GM21360 (cell line): ENCODE measurements around the gene PARP9.

ENCODE experiments used
- ATAC-seq: cut with Tn5 transposase; IDR thresholded peaks from one replicate; pipeline ENCODE4 v1.9.1; 2021; ENCODE audit warnings: mild to moderate bottlenecking, moderate library complexity; ENCODE audit not compliant: unreplicated experiment

PARP9 gene

GRCh38 chr3:122564155-122564912, at the start of gene PARP9, which contains the start of gene DTX3L:
Gene PARP9 (minus strand): TSS chr3:122564300. CDS start chr3:122559620, 4,680 bp downstream.
Gene DTX3L (plus strand): TSS chr3:122564338. CDS start chr3:122564427, 89 bp downstream.
- peak; percentile 65 for ATAC-seq

DNA sequence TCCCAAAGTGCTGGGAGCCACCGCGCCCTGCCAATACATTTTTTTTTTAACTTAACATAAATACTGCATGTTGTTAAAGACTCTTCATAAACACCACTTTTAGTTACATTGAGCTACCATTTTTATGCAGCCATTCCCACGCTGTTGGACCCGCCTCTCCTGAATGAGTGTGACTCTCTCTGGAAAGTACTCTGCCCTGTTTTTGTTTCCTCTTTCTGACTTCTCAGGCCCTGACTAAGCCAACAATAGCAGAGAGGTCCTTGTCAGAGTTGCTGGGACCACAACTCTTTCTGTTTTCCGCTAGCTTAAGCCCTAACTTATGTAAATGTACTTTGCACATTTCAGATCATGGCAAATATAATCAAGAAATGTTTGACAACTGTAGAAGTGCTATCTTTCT, 48.6 kb upstream of the PARP9 start:
- ATAC-seq = no peak

- ATAC-seq = peak; percentile 95
Observed at GRCh38 chr3:122609798-122610559, 45.9 kb upstream of the PARP9 start.

DNA sequence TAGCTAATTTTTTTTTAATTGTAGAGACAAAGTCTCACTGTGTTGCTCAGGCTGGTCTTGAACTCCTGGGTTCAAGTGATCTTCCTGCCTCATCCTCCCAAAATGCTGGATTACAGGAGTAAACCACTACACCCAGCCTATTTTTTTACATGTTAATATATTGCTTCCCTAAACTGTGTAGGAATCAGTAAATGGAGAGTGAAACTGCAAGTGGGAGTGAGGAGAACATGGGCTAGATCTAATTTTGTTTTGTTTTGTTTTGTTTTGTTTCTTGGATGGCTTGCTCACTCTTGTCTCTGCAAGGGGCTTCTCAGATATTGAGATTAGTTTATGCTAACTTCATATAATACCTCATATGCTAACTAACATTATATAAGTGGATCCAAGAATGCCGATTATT, 44.8 kb upstream of the PARP9 start:
- ATAC-seq = no peak

- ATAC-seq = no peak
Observed at GRCh38 chr3:122606330-122606729, 42.2 kb upstream of the PARP9 start.

- ATAC-seq = no peak
Observed at GRCh38 chr3:122603056-122603455, 39.0 kb upstream of the PARP9 start.

DNA sequence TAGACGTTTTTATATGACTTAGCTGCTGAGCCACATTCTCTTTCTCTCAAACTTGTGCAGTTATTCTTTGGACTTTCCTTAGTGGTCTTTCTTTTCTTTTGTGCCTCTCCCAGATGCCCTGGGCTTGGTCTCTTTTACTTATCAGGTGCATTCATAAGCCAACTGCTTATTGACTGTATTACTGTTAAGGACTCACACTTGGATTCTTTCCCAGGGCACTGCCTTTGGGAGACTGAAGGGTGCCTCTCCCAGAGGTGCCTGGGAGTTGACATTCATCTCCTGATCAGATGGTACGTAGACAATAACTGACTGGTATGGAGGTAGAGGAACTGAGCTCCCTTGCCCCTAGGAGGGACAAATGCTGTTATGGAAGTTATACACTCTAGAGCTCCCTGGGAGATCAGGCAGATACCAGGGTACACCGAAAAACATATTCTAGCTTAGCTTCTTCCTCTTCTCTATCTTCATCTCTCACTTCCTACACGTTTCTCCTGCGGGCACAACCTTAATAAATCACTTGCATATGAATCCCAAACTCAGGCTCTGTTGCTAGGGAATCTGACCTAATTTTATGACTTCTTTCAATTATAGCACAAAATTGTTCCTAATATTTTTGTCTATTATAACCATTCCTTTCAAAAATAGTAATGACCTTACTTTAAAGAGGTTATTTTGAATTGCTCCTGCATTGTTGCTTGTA, 38.1 kb upstream of the PARP9 start:
- ATAC-seq = no peak

DNA sequence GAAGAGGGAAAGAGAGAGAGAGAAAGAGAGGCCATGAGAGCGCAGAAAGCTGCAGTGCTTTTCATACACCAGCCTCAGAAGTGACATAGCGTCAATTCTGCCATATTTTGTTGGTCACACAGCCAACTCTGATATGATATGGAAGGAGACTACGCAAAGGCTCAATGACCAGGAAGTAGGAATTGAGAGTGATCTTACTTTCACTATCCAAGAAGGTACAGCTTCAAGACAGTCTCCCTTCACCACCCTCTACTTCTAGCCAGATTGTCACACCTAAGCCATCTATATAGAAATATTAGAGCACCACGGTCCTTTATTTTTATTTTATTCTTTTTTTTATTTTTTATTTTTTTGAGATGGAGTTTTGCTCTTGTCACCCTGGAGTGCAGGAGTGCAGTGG, 34.5 kb upstream of the PARP9 start:
- ATAC-seq = no peak

- no peak for ATAC-seq
Observed at GRCh38 chr3:122598151-122598550, 34.1 kb upstream of the PARP9 start.

GRCh38 chr3:122594025-122594424, 29.9 kb upstream of the PARP9 start:
- no peak for ATAC-seq

GRCh38 chr3:122590610-122591009, 26.5 kb upstream of the PARP9 start:
- no peak for ATAC-seq

- peak; percentile 69 for ATAC-seq
Observed at GRCh38 chr3:122589297-122589696, 25.2 kb upstream of the PARP9 start.

DNA sequence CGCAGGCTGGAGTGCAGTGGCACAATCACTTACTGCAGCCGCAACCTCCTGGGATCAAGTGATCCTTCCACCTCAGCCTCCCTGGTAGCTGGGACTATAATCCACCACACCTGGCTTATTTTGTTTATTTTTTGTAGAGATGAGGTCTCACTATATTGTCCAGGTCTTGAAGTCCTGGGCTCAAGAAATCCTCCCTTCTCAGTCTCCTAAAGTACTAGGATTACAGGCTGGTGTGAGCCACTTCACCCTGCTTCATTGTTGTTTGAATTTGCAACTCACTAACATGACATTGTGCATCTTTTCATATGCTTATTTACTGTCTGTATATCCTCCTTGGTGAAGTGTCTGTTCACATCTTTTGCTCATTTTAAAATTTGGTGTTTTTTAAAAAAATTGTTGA, 23.5 kb upstream of the PARP9 start:
- ATAC-seq = no peak

- ATAC-seq = no peak
Observed at GRCh38 chr3:122586773-122587485, 22.8 kb upstream of the PARP9 start.

DNA sequence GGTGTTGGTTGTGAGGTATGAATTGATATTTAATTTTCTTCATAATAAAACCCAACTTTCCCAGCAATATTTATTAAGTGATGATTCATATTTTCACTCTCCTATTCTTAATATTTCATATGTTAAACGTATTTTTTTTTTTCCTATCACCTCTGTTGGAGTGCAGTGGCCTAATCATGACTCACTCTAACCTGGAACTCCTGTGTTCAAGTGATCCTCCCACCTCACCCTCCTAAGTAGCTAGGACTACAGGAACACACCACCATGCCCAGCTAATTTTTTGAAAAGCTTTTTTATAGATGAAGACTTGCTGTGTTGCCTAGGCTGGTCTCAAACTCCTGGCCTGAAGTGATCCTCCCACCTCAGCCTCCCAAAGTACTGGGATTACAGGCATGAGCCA, 22.0 kb upstream of the PARP9 start:
- no peak for ATAC-seq

DNA sequence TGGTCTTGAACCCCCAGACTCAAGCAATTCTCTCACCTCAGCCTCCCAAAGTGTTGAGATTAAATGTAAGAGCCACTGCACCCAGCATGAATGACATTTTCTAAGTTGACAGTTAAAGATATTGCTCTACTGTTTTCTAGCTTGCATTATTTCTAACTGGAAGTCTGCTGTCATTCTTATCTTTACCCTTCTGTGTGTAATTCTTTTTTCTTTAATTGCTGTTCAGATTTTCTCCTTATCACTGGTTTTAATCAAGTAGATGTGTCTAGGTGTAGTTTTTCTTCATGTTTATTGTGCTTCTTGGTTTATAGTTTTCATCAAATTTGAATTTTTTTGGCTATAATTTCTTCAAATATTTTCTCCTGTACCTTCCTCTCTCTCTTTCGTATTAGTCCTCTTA, 18.3 kb upstream of the PARP9 start:
- no peak for ATAC-seq

DNA sequence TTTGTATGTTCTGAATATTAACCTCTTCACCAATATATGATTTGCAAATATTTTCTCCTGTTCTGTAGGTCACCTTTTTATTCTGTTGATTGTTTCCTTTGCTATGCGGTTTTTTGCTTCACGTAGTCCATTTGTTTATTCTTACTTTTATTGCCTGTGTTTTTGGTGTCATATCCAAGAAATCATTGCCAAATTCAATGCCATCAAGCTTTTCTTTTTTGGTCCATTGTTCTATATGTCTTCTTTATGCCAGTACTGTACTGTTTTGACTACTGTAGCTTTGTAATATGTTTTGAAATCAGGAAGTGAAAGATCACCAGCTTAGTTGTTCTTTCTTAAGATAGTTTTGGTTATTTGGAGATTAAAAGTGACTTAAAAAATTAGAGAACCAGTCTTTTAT, 17.5 kb upstream of the PARP9 start:
- no peak for ATAC-seq

- ATAC-seq = no peak
Observed at GRCh38 chr3:122580470-122580869, 16.4 kb upstream of the PARP9 start.

DNA sequence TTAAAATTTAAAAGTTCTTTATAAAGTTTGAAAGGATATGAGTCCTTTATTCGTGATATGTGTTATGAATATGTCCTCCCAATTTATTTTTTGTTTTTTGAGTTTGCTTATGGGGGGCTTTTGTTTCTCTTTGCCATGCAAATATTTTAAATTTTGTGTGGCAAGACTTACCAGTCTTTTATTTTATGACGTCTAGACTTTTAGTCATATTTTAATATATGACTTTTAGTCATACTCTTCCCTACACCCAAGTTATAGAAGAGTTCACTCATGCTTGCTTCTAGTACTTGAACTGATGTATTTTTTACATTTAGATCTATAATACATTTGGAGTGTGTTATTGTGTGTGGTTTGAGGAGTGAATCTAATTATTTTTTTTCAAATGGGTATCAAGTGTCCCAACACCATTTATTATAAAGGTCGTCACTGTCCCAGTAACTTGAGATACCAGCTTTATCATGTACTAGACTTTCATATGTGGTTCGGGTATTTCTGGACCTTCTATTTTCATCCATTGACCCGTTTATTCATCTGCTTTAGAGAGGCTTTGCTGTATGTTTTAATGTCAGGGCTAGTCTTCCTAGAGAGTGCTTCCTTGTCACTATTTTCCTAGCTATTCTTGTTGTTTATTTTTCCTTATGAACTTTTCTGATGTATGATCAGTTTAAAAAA, 14.1 kb upstream of the PARP9 start:
- ATAC-seq = no peak

DNA sequence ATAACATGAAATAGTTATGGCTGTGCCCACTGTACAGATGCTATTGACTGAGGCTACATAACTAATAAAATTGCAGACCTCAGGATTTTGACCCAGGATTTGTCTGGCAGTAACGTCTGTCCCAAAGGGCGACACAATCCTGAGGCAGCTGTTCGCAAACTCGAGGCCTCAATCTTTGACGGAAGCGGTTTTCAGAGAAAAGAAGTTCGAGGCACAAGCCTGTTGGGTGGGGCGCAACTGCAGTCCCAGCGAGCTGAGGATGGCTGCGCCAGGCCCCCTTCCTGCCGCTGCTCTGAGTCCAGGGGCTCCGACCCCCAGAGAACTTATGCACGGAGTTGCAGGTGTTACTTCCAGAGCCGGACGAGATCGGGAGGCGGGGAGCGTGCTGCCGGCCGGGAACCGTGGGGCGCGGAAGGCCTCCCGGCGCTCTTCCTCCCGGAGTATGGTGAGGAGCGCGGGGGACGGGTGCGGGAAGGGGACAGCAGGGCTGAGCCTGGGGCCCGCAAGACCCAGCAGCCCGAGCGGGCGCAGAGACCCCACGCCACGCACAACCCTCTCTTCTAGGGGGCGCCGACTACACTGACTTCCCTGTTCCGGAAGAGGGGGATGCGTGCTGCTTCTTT, 13.4 kb upstream of the PARP9 start, which contains the start of gene PARP15:
Gene PARP15, plus strand, starts transcription at position 242 of the 623 bp plus-strand sequence. Its CDS starts 18 bp downstream, at position 260.
- no peak for ATAC-seq
